Esophagus squamous epithelium (tissue), 5 donors: ENCODE measurements around the gene PDZD7. TPM values are rescaled to one million over a fixed set of nuclear protein-coding genes. Genes with fewer than 3 reads are reported as not detected.
A peak's percentile ranks its signal among the peaks of the same experiment; 100 is the strongest.

Experiments used
- DNase-seq: peaks from one replicate; lab custom pipeline; 2025; lab: John Stamatoyannopoulos, UW
- H3K27ac ChIP-seq, 4 donors: fragments of 200-600 bp; sonication (generic); one replicate each; pipeline ENCODE4 v1.5.1; 2016 to 2019; ENCODE audit warnings: mild to moderate bottlenecking in 1 of 4
- H3K27me3 ChIP-seq, 4 donors: fragments of 200-600 bp; sonication (generic); 1 replicate in 3 of 4; 2 replicates in 1 of 4; pipeline versions ENCODE4 v1.5.1 to v1.6.0; 2017 to 2021; ENCODE audit warnings: antibody characterized with exemption in 1 of 4
- H3K36me3 ChIP-seq, 3 donors: fragments of 200-600 bp; sonication (generic); one replicate each; pipeline ENCODE4 v1.5.1; 2016 to 2019
- H3K4me1 ChIP-seq, 3 donors: fragments of 200-600 bp; sonication (generic); one replicate each; pipeline ENCODE4 v1.5.1; 2017 to 2019
- H3K4me3 ChIP-seq, 4 donors: fragments of 200-600 bp; sonication (generic); 1 replicate in 3 of 4; 2 replicates in 1 of 4; pipeline ENCODE4 v1.5.1; 2016 to 2019; ENCODE audit warnings: mild to moderate bottlenecking in 2 of 4, moderate library complexity in 1 of 4
- H3K9me3 ChIP-seq, 3 donors: fragments of 200-600 bp; sonication (generic); one replicate each; pipeline ENCODE4 v1.5.1; 2016 to 2019
- POLR2A ChIP-seq, 4 donors: fragments of 450-650 bp; IDR thresholded peaks; one replicate each; pipeline ENCODE4 v1.6.1; 2017; ENCODE audit warnings: antibody characterized with exemption in 4 of 4, mild to moderate bottlenecking in 4 of 4, moderate library complexity in 3 of 4
- WGBS, 2 donors: methylation state at CpG; one replicate each; pipeline ENCODE4 v1.1.5; 2018; 5-methylcytosine and 5-hydroxymethylcytosine counted together
- intact Hi-C: fragments of 100-400 bp; cut with DNase I; formaldehyde crosslinking; loops from one replicate; pipeline ENCODE4 v1.15.0; 2022
- total RNA-seq, 4 donors: library from RNA; depleted of rRNA; stranded (reverse); fragments of >200 nt; gene quantifications; one replicate each; pipeline ENCODE4 v1.1.0, GENCODE V29; 2016
- TF ChIP-seq, protein P1 (sequence below), 6 experiments: fragments of 450-650 bp in 4 of 6; fragments of 200-600 bp in 2 of 6; sonication (generic) in 2 of 6; IDR thresholded peaks; one replicate each; pipeline ENCODE4 v1.5.1; 2016 to 2019; ENCODE audit warnings: antibody characterized with exemption in 6 of 6, mild to moderate bottlenecking in 4 of 6, moderate library complexity in 4 of 6
- donor health status: DM: yes; HTN: yes; CAD: no.

Gene PDZD7
- total RNA-seq, 4 donors from 2014 or later, result 0.19 to 0.29 (median 0.26) TPM; not detected in 1

DNA sequence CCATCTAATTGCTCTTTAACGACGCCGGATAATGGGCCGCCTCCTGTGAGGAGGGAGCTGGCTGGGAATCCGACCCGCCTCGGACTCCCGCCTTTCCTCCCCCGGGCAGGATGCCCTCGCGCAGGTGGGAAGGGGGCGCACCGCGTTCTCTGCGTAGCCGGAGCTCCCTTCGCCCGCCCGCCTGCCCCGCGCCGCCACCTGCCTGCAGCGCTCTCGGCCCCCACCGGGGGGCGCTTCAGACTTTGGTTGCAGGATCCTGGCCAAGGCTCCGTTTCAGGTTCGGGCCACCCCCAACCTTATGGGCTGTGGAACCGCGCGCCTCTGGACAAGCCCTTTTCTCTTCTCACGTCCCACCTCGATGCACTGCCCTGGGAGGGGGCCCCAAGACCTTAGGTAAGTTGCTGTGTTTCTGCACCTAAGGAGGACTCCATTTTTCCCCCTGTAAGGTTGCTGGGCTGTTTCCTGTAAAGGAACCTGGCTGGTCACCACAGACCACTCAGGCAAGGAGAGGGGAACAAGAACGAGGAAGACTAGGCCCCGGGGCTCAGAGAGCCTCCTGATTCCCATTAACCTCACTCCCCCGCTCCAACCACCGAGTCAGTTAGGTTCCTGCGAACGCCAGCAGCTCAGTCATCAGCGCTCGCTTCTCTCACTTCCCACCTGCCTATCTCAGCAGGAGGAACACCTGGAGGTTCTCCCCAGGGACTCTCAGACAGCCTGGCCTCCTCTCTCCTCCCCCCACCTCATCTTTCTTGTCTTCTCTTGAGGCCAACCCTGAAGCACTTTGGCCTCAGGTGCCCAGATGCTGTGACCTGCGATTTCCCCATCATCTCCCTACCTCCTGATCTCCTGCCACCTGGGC is 19.5 kb upstream of the PDZD7 start:
- TF ChIP-seq, protein P1, sequence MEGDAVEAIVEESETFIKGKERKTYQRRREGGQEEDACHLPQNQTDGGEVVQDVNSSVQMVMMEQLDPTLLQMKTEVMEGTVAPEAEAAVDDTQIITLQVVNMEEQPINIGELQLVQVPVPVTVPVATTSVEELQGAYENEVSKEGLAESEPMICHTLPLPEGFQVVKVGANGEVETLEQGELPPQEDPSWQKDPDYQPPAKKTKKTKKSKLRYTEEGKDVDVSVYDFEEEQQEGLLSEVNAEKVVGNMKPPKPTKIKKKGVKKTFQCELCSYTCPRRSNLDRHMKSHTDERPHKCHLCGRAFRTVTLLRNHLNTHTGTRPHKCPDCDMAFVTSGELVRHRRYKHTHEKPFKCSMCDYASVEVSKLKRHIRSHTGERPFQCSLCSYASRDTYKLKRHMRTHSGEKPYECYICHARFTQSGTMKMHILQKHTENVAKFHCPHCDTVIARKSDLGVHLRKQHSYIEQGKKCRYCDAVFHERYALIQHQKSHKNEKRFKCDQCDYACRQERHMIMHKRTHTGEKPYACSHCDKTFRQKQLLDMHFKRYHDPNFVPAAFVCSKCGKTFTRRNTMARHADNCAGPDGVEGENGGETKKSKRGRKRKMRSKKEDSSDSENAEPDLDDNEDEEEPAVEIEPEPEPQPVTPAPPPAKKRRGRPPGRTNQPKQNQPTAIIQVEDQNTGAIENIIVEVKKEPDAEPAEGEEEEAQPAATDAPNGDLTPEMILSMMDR (IDR thresholded peaks at IDR 0.05), result peak; percentile 77 to 84 (median 83)
- no peak for TF ChIP-seq POLR2A (IDR thresholded peaks at IDR 0.05)
- no peaks in the 10 kb centered on the region for H3K36me3 ChIP-seq
- DNase-seq, result no peak
- 48 to 69% methylated on average over 8 of the region's 42 CpGs for WGBS, 2 donors
- peak overlapping the region in 2 of 4 donors; percentile 16 to 50 for H3K4me3 ChIP-seq
- no peak overlapping the region for H3K27ac ChIP-seq
- peaks cover 0 to 62% (median 22%) of the 10 kb centered on the region in 4 donors for H3K27me3 ChIP-seq
- intact Hi-C loops, result no loop called here
- no peaks in the 10 kb centered on the region for H3K9me3 ChIP-seq
- H3K4me1 ChIP-seq, result peaks cover 9 to 51% (median 15%) of the 10 kb centered on the region in 3 donors

DNA sequence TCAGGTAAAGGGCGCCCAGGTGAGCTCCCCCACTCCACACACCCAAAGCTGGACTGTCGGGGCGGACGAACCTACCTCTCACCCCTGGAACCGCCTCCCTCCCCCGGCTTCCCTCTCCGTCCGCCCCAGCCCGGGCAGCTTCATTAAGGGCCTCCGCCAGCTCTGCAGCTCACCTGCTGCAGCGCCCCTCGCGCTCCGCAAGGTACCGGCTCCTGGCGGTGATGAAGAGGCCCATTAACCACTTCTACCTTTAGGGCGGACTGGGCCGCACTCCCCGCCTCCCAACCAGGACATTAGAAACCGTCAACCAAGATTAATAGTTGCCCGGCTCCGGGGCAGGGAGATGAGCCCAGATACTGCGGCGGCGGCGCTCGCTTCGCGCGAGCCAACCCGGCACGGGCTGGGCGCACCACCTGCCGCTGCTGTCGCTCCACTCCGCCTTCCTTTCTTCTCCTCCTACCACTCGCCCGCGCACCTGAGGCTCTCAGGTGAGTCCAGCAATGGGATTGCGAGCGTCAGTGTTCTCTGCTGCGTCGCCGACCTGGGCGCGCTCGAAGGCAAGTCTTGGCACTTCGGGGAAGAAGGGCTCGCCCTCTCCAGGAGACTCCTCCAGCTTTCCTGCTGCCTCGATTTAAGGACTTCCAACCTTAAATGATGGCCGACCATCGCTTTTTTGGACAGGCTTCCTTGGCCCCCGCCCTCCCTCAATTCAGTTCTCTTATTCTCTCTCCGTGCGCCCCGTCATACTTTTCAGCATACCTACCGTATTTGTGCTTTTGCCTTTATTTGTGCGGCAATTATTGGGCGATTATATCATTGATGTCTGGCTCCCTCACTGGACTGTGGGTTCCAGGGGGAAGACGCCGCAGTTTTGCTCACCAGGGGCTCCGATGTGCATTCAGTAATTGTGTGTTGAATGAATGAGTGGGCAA is 17.3 kb upstream of the PDZD7 start:
- Histone ChIP-seq H3K4me3 (peak overlapping the region in 2 of 4 donors; percentile 16 to 32), H3K4me1 (peaks cover 9 to 57% (median 17%) of the 10 kb centered on the region in 3 donors), H3K36me3 (no peaks in the 10 kb centered on the region), H3K9me3 (no peaks in the 10 kb centered on the region), H3K27ac (no peak overlapping the region), H3K27me3 (peaks cover 0 to 66% (median 22%) of the 10 kb centered on the region in 4 donors)
- DNase-seq, result no peak
- WGBS, 2 donors, result 14 to 20% methylated on average over 32 to 36 of the region's 62 CpGs
- no peak for TF ChIP-seq POLR2A (IDR thresholded peaks at IDR 0.05)
- TF ChIP-seq, protein P1 (IDR thresholded peaks at IDR 0.05), result peak in 2 of 6 experiments; percentile 3 to 6
- intact Hi-C loops, result no loop called here

DNA sequence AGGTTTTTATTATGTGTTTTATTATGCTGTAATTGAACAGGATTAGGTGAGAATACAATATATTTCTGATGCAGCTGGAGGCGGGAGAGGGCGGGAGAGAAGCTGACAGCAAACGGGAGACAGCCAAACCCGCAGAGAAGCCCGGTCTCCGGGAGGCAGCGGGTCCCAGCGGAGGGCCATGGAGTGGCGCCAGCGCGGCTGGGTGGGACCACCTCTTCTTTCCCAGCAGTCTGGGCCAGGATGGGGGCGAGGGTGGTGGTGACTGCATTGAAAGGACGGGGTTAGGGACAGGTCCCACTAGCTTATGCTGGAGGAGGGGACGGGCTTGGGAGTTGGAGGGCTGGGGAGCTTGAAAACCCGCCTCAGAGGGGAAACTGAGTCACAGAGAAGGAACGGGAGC is 16.3 kb upstream of the PDZD7 start:
- WGBS, 2 donors, result 36 to 44% methylated on average over 16 of the region's 16 CpGs
- Histone ChIP-seq H3K27ac (no peak overlapping the region), H3K4me1 (peaks cover 14 to 56% (median 22%) of the 10 kb centered on the region in 3 donors), H3K9me3 (no peaks in the 10 kb centered on the region), H3K36me3 (no peaks in the 10 kb centered on the region), H3K27me3 (peaks cover 0 to 66% (median 22%) of the 10 kb centered on the region in 4 donors), H3K4me3 (no peak overlapping the region)
- intact Hi-C loops, result no loop called here
- TF ChIP-seq, protein P1 (IDR thresholded peaks at IDR 0.05), result no peak
- no peak for TF ChIP-seq POLR2A (IDR thresholded peaks at IDR 0.05)
- DNase-seq, result no peak

DNA sequence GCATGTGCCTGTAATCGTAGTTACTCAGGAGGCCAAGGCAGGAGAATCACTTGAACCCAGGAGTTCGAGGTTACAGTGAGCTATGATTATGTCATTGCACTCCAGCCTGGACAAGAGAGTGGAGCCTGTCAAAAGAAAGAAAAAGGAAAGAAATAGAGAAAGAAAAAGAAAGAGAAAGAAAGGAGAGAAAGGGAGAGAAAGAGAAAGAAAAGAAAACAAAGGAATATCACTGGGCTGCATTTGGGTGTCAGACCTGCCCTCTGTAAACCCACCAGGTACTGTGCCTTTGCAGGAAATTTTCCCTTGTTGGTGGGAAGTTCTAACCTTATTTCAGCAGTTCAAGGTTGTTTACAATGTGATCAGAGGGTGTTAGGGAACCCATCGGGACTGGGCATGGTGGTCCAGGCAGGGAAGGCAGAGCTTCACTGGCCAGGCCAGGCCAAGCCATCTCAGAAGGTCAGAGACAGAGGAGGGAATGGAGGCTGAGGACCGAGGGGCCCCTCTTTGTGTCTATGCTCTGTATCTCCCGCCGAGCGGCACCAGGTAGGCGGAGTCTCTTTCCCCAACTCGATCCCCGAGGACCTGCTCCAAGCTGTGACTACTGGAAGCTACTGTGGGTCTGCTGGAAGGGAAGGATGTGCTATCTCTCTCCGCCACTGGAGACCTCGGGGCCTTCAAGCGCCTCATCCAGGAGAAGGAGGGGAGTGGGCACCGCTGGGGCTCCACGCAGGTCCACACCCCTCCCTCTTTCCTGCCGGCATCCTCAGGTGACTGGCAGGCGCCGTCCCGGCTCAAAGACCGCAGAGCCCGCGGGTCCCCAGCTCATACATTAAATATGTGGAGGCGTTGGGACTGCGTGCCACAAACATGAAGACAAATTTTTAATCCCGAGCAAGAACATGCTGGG is 15.7 kb upstream of the PDZD7 start:
- no peak for TF ChIP-seq POLR2A (IDR thresholded peaks at IDR 0.05)
- TF ChIP-seq, protein P1 (IDR thresholded peaks at IDR 0.05), result no peak
- H3K9me3 ChIP-seq, result no peaks in the 10 kb centered on the region
- WGBS, 2 donors, result 36 to 53% methylated on average over 13 to 14 of the region's 25 CpGs
- DNase-seq, result no peak
- H3K4me3 ChIP-seq, result no peak overlapping the region
- peaks cover 0 to 63% (median 22%) of the 10 kb centered on the region in 4 donors for H3K27me3 ChIP-seq
- no peaks in the 10 kb centered on the region for H3K36me3 ChIP-seq
- no peak overlapping the region for H3K27ac ChIP-seq
- intact Hi-C loops, result no loop called here
- peaks cover 19 to 56% (median 29%) of the 10 kb centered on the region in 3 donors for H3K4me1 ChIP-seq
